Mesenchymal stem cell (in vitro differentiated cells and primary cell): ENCODE measurements around the gene SERPINB3.
"Not testable (repeated sequence)": the region's sequence is repeated elsewhere in the genome, so short reads cannot be mapped to it uniquely, and the experiment has no call there.

Experiments
- DNase-seq: peaks from one replicate; pipeline ENCODE4 v3.0.0-alpha.2; 2013
- H2AFZ ChIP-seq: one replicate; pipeline ENCODE4 v1.6.1; 2013; ENCODE audit warnings: low read depth, mild to moderate bottlenecking, control low read depth, inconsistent platforms, low read length, moderate library complexity
- H2AK5ac ChIP-seq: 2 replicates; pipeline ENCODE4 v1.6.1; 2013; ENCODE audit warnings: low read length, moderate library complexity, mild to moderate bottlenecking, inconsistent platforms; ENCODE audit not compliant: severe bottlenecking
- H2BK120ac ChIP-seq: one replicate; pipeline ENCODE4 v1.6.1; 2013; ENCODE audit warnings: low read depth, mild to moderate bottlenecking, inconsistent platforms, low read length, moderate library complexity
- H2BK12ac ChIP-seq, 2 experiments: one replicate each; pipeline ENCODE4 v1.6.1; 2013; ENCODE audit warnings: inconsistent platforms in 2 of 2, low read length in 2 of 2, mild to moderate bottlenecking in 2 of 2, moderate library complexity in 2 of 2, control low read depth in 1 of 2
- H2BK15ac ChIP-seq: one replicate; pipeline ENCODE4 v1.6.1; 2013; ENCODE audit warnings: mild to moderate bottlenecking, low read depth, inconsistent platforms; ENCODE audit not compliant: poor library complexity, severe bottlenecking
- H2BK5ac ChIP-seq: 2 replicates; pipeline ENCODE4 v1.6.1; 2013; ENCODE audit warnings: low read depth, mild to moderate bottlenecking, low read length, control low read depth, inconsistent platforms; ENCODE audit not compliant: poor library complexity, severe bottlenecking
- H3K14ac ChIP-seq, 2 experiments: one replicate each; pipeline ENCODE4 v1.6.1; 2013; ENCODE audit warnings: inconsistent platforms in 2 of 2, low read length in 2 of 2, control low read depth in 1 of 2, mild to moderate bottlenecking in 1 of 2, moderate library complexity in 1 of 2
- H3K18ac ChIP-seq, 2 experiments: one replicate each; pipeline ENCODE4 v1.6.1; 2013; ENCODE audit warnings: inconsistent platforms in 2 of 2, low read length in 2 of 2, control low read depth in 1 of 2, low read depth in 1 of 2, mild to moderate bottlenecking in 1 of 2
- H3K23ac ChIP-seq, 2 experiments: one replicate each; pipeline ENCODE4 v1.6.1; 2013; ENCODE audit warnings: inconsistent platforms in 2 of 2, low read length in 2 of 2, mild to moderate bottlenecking in 2 of 2, moderate library complexity in 2 of 2, control low read depth in 1 of 2
- H3K27ac ChIP-seq: 2 replicates; pipeline ENCODE4 v1.5.1; 2013; ENCODE audit warnings: mild to moderate bottlenecking, moderate library complexity, low read length, control low read depth, inconsistent platforms; ENCODE audit not compliant: poor library complexity, severe bottlenecking
- H3K27me3 ChIP-seq, 2 experiments: 2 replicates each; pipeline versions ENCODE4 v1.6.1 to v1.7.0; 2013; ENCODE audit warnings: low read length in 2 of 2, mild to moderate bottlenecking in 2 of 2, moderate library complexity in 2 of 2, control low read depth in 1 of 2, inconsistent platforms in 1 of 2; ENCODE audit not compliant: control insufficient read depth in 1 of 2, insufficient read depth in 1 of 2
- H3K36me3 ChIP-seq, 2 experiments: 2 replicates each; pipeline versions ENCODE4 v1.6.1 to v1.7.0; 2013; ENCODE audit warnings: low read length in 2 of 2, control low read depth in 1 of 2, inconsistent platforms in 1 of 2, low read depth in 1 of 2, mild to moderate bottlenecking in 1 of 2; ENCODE audit not compliant: insufficient read depth in 2 of 2, control insufficient read depth in 1 of 2
- H3K4ac ChIP-seq, 2 experiments: one replicate each; pipeline ENCODE4 v1.6.1; 2013; ENCODE audit warnings: inconsistent platforms in 2 of 2, low read length in 2 of 2, mild to moderate bottlenecking in 2 of 2, moderate library complexity in 2 of 2, control low read depth in 1 of 2, low read depth in 1 of 2
- H3K4me1 ChIP-seq: 2 replicates; pipeline ENCODE4 v1.6.1; 2013; ENCODE audit warnings: low read depth, low read length, control low read depth; ENCODE audit not compliant: control insufficient read depth, insufficient read depth
- H3K4me2 ChIP-seq: 2 replicates; pipeline ENCODE4 v1.6.1; 2013; ENCODE audit warnings: low read length, mild to moderate bottlenecking, inconsistent platforms; ENCODE audit not compliant: poor library complexity, severe bottlenecking
- H3K4me3 ChIP-seq, 2 experiments: 2 replicates each; pipeline versions ENCODE4 v1.5.1 to v1.7.0; 2013; ENCODE audit warnings: low read length in 2 of 2, mild to moderate bottlenecking in 2 of 2, control low read depth in 1 of 2, low read depth in 1 of 2; ENCODE audit not compliant: insufficient read depth in 1 of 2
- H3K79me1 ChIP-seq: replicated peaks from 2 replicates; pipeline ENCODE4 v1.6.1; 2013; ENCODE audit warnings: mild to moderate bottlenecking, control low read depth, low read length, inconsistent platforms; ENCODE audit not compliant: poor library complexity, severe bottlenecking
- H3K9ac ChIP-seq: 2 replicates; pipeline ENCODE4 v1.7.0; 2013; ENCODE audit warnings: mild to moderate bottlenecking, low read length, moderate library complexity
- H3K9me3 ChIP-seq: 2 replicates; pipeline ENCODE4 v1.7.0; 2013; ENCODE audit warnings: mild to moderate bottlenecking, low read length; ENCODE audit not compliant: control insufficient read depth
- H4K8ac ChIP-seq: one replicate; pipeline ENCODE4 v1.6.1; 2013; ENCODE audit warnings: inconsistent platforms, mild to moderate bottlenecking, low read length, moderate library complexity
- H4K91ac ChIP-seq: one replicate; pipeline ENCODE4 v1.6.1; 2013; ENCODE audit warnings: mild to moderate bottlenecking, low read length, inconsistent platforms
- WGBS: methylation state at CpG from one replicate; pipeline ENCODE4 v1.1.7; 2013; ENCODE audit warnings: mixed read lengths; 5-methylcytosine and 5-hydroxymethylcytosine counted together

Gene SERPINB3

GRCh38 chr18:63648241-63648640 is 13.5 kb downstream of the SERPINB3 start:
- H2AK5ac ChIP-seq: no peak overlapping the region
- H3K27ac ChIP-seq: no peak overlapping the region
- H3K36me3 ChIP-seq: no peaks in the 10 kb centered on the region
- H3K27me3 ChIP-seq: no peaks in the 10 kb centered on the region
- no peak overlapping the region for H2BK120ac ChIP-seq
- no peak overlapping the region for H3K9ac ChIP-seq
- H3K4me1 ChIP-seq: no peaks in the 10 kb centered on the region
- WGBS: 67% methylated on average over 7 of the region's 7 CpGs
- H2AFZ ChIP-seq: no peak overlapping the region
- no peak overlapping the region for H2BK12ac ChIP-seq
- no peak overlapping the region for H2BK15ac ChIP-seq
- DNase-seq: no peak
- no peaks in the 10 kb centered on the region for H3K79me1 ChIP-seq
- H2BK5ac ChIP-seq: no peak overlapping the region
- H3K4me2 ChIP-seq: no peak overlapping the region
- no peak overlapping the region for H3K14ac ChIP-seq
- no peak overlapping the region for H4K91ac ChIP-seq
- H3K9me3 ChIP-seq: no peaks in the 10 kb centered on the region
- no peak overlapping the region for H3K18ac ChIP-seq
- no peak overlapping the region for H3K4me3 ChIP-seq
- no peak overlapping the region for H3K4ac ChIP-seq
- H3K23ac ChIP-seq: no peak overlapping the region
- H4K8ac ChIP-seq: no peak overlapping the region

- Histone ChIP-seq H3K4me2 (no peak overlapping the region), H3K36me3 (no peaks in the 10 kb centered on the region), H4K8ac (no peak overlapping the region), H2BK15ac (no peak overlapping the region), H2BK12ac (no peak overlapping the region), H2AK5ac (no peak overlapping the region), H3K18ac (no peak overlapping the region), H3K4ac (no peak overlapping the region), H2BK120ac (no peak overlapping the region), H3K27me3 (no peaks in the 10 kb centered on the region), H3K27ac (no peak overlapping the region), H3K9me3 (no peaks in the 10 kb centered on the region), H2BK5ac (no peak overlapping the region), H3K23ac (no peak overlapping the region), H2AFZ (no peak overlapping the region), H3K4me3 (no peak overlapping the region), H4K91ac (no peak overlapping the region), H3K9ac (no peak overlapping the region), H3K14ac (no peak overlapping the region), H3K4me1 (no peaks in the 10 kb centered on the region), H3K79me1 (no peaks in the 10 kb centered on the region)
- no peak for DNase-seq
Observed at GRCh38 chr18:63646936-63647335, 14.8 kb downstream of the SERPINB3 start.

- H2AFZ ChIP-seq, DNase-seq, H3K4me3 ChIP-seq, H3K79me1 ChIP-seq, H2BK5ac ChIP-seq, H3K18ac ChIP-seq, H2AK5ac ChIP-seq, H4K91ac ChIP-seq, H3K23ac ChIP-seq, H3K27me3 ChIP-seq, H3K4ac ChIP-seq, H3K4me2 ChIP-seq, H3K4me1 ChIP-seq, H3K36me3 ChIP-seq, H4K8ac ChIP-seq, H3K9me3 ChIP-seq, H3K14ac ChIP-seq, H2BK15ac ChIP-seq, H2BK12ac ChIP-seq, H3K9ac ChIP-seq, H2BK120ac ChIP-seq, H3K27ac ChIP-seq: not testable (repeated sequence)
- 100% methylated on average over 1 of the region's 1 CpG for WGBS
Observed at GRCh38 chr18:63644694-63645093, 17.0 kb downstream of the SERPINB3 start.

- H2AK5ac ChIP-seq, H3K4ac ChIP-seq, H3K23ac ChIP-seq, H3K27ac ChIP-seq, H3K9me3 ChIP-seq, H2BK5ac ChIP-seq, H2BK15ac ChIP-seq, H3K9ac ChIP-seq, H3K36me3 ChIP-seq, DNase-seq, H3K18ac ChIP-seq, H2AFZ ChIP-seq, H3K4me1 ChIP-seq, H2BK120ac ChIP-seq, H3K14ac ChIP-seq, H3K4me2 ChIP-seq, H4K91ac ChIP-seq, H3K79me1 ChIP-seq, H2BK12ac ChIP-seq, H3K4me3 ChIP-seq, H4K8ac ChIP-seq, H3K27me3 ChIP-seq: not testable (repeated sequence)
- no CpG with 5 or more reads among the region's 2 CpGs for WGBS
Observed at GRCh38 chr18:63644142-63644541, 17.6 kb downstream of the SERPINB3 start, which contains the start of gene SERPINB4. SERPINB4 (minus strand) TSS chr18:63644256; CDS start chr18:63643577, 679 bp downstream.
